Astrocyte (in vitro differentiated cells and primary cell): ENCODE measurements around the gene PTPRT.

ENCODE experiments used
- EZH2 ChIP-seq: IDR thresholded peaks from 2 replicates; pipeline ENCODE4 v1.6.1; 2012; ENCODE audit warnings: mild to moderate bottlenecking, low read length, inconsistent platforms; ENCODE audit not compliant: insufficient read depth
- TF ChIP-seq, protein P1 (sequence below): IDR thresholded peaks from 2 replicates; pipeline ENCODE4 v1.5.1; 2011; ENCODE audit warnings: low read depth, mild to moderate bottlenecking, inconsistent platforms, low read length, moderate library complexity; ENCODE audit not compliant: insufficient read depth

DNA sequence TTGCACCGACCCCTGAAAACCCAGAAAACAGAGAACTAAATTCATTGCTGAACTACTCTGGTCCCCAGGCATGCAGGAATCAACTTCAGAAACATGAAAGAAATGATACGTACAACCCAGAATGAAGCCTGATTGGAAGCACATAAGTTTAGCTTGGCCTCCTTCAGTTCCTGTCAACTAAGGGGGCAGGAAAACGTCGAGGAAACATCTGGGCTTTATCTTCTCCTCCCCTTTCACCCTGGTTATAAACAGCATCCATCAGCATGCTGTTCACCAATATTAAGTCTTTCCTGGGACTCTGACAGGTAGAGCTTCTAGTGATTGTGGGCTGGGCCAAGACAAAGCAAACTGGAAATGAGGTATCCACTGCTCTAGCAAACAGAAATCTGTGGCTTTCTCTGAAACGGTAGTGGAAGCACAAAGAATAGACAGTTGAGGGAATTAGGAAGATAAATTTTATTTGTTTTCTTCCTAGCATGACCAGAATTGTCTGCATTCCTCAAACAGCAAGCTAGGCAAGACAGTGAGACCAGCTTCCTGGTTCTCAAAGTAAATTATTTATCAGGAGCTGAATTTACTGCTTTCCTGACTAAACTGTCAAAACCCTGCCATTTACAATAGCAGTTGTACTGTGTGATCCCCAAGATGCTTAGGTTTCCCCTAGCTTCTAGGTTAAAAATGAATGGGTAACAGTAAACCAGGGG lies 134.4 kb downstream of the PTPRT start:
- TF ChIP-seq, protein P1, sequence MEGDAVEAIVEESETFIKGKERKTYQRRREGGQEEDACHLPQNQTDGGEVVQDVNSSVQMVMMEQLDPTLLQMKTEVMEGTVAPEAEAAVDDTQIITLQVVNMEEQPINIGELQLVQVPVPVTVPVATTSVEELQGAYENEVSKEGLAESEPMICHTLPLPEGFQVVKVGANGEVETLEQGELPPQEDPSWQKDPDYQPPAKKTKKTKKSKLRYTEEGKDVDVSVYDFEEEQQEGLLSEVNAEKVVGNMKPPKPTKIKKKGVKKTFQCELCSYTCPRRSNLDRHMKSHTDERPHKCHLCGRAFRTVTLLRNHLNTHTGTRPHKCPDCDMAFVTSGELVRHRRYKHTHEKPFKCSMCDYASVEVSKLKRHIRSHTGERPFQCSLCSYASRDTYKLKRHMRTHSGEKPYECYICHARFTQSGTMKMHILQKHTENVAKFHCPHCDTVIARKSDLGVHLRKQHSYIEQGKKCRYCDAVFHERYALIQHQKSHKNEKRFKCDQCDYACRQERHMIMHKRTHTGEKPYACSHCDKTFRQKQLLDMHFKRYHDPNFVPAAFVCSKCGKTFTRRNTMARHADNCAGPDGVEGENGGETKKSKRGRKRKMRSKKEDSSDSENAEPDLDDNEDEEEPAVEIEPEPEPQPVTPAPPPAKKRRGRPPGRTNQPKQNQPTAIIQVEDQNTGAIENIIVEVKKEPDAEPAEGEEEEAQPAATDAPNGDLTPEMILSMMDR, result no peak
- no peak for TF ChIP-seq EZH2
